WTC11 (cell line): ENCODE results near the gene PRPF6. TPM values are rescaled to one million over a fixed set of nuclear protein-coding genes. Genes with fewer than 3 reads are reported as not detected.

Experiments
- ATAC-seq: fragments of 200-7000 bp; cut with Tn5 transposase; 2 replicates; pipeline ENCODE4 v1.10.0; 2021; ENCODE audit warnings: mild to moderate bottlenecking, moderate library complexity
- CTCF ChIA-PET: fragments of 300-600 bp; sonication (Branson Sonifier 250); formaldehyde crosslinking; loops from one replicate; lab custom pipeline; 2021; ENCODE audit warnings: antibody characterized with exemption; lab: Charles Lee
- POLR2A ChIA-PET: fragments of 350-600 bp; sonication (Branson Sonifier 250); formaldehyde crosslinking; loops from one replicate; lab custom pipeline; 2021; ENCODE audit warnings: antibody characterized with exemption; lab: Charles Lee
- DNase-seq: peaks from one replicate; pipeline ENCODE4 v3.0.0; 2021; ENCODE audit warnings: low spot score
- H3K27ac Mint-ChIP-seq: 2 replicates; pipeline ENCODE4 v1.8.0; 2021; ENCODE audit warnings: mixed read lengths
- H3K27me3 Mint-ChIP-seq: 2 replicates; pipeline ENCODE4 v1.8.0; 2021; ENCODE audit warnings: low read depth, mild to moderate bottlenecking, moderate library complexity, mixed read lengths
- H3K36me3 Mint-ChIP-seq: 2 replicates; pipeline ENCODE4 v1.8.0; 2021; ENCODE audit warnings: mixed read lengths
- H3K4me1 Mint-ChIP-seq: 2 replicates; pipeline ENCODE4 v1.8.0; 2022; ENCODE audit warnings: mixed read lengths
- H3K4me3 Mint-ChIP-seq: 2 replicates; pipeline ENCODE4 v1.8.0; 2021; ENCODE audit warnings: mild to moderate bottlenecking, moderate library complexity, mixed read lengths
- H3K9me3 Mint-ChIP-seq: 2 replicates; pipeline ENCODE4 v1.8.0; 2021; ENCODE audit warnings: mixed read lengths
- ARID4B ChIP-seq: sonication (generic); formaldehyde crosslinking; IDR thresholded peaks from 2 replicates; pipeline ENCODE4 v1.8.0; 2023; ENCODE audit warnings: missing genetic modification reagents, mild to moderate bottlenecking, borderline replicate concordance
- ERG ChIP-seq: fragments of 250-450 bp; sonication (Bioruptor Pico); IDR thresholded peaks from 2 replicates; pipeline ENCODE4 v1.8.0; 2021; ENCODE audit warnings: mild to moderate bottlenecking
- MYBL2 ChIP-seq: sonication (generic); formaldehyde crosslinking; IDR thresholded peaks from 2 replicates; pipeline ENCODE4 v1.8.1; 2023; ENCODE audit warnings: mild to moderate bottlenecking, moderate library complexity, missing genetic modification reagents
- RELA ChIP-seq: sonication (generic); formaldehyde crosslinking; IDR thresholded peaks from 2 replicates; pipeline ENCODE4 v1.8.1; 2022; ENCODE audit warnings: missing genetic modification reagents, mild to moderate bottlenecking, borderline replicate concordance
- TCF7 ChIP-seq: sonication (generic); formaldehyde crosslinking; IDR thresholded peaks from 2 replicates; pipeline ENCODE4 v1.8.0; 2022; ENCODE audit warnings: mild to moderate bottlenecking, low read depth, missing genetic modification reagents, moderate library complexity
- USF1 ChIP-seq: sonication (generic); formaldehyde crosslinking; IDR thresholded peaks from 2 replicates; pipeline ENCODE4 v1.8.0; 2022; ENCODE audit warnings: mild to moderate bottlenecking, missing genetic modification reagents
- ZNF281 ChIP-seq: sonication (generic); formaldehyde crosslinking; IDR thresholded peaks from 2 replicates; pipeline ENCODE4 v1.8.0; 2023; ENCODE audit warnings: mild to moderate bottlenecking, missing genetic modification reagents
- total RNA-seq: library from RNA; stranded (reverse); gene quantifications from 3 replicates; pipeline ENCODE4 v1.2.3, GENCODE V29; 2021
- TF ChIP-seq, protein P1 (sequence below): sonication (generic); formaldehyde crosslinking; IDR thresholded peaks from 2 replicates; pipeline ENCODE4 v1.8.1; 2022; ENCODE audit warnings: low read depth, missing genetic modification reagents, borderline replicate concordance
- TF ChIP-seq, protein P2 (sequence below): sonication (generic); formaldehyde crosslinking; conservative IDR thresholded peaks from 2 replicates; pipeline ENCODE4 v1.8.1; 2023; ENCODE audit warnings: mild to moderate bottlenecking, low read depth, missing genetic modification reagents, moderate library complexity

PRPF6 gene
- total RNA-seq, 1 experiment from 2014 or later: 79.4 TPM

GRCh38 chr20:63945921-63946920 is 34.7 kb upstream of the PRPF6 start:
- peaks cover 11% of the 10 kb centered on the region for H3K36me3 Mint-ChIP-seq
- no peak for DNase-seq
- POLR2A ChIA-PET: no interaction called here
- TF ChIP-seq, protein P1, sequence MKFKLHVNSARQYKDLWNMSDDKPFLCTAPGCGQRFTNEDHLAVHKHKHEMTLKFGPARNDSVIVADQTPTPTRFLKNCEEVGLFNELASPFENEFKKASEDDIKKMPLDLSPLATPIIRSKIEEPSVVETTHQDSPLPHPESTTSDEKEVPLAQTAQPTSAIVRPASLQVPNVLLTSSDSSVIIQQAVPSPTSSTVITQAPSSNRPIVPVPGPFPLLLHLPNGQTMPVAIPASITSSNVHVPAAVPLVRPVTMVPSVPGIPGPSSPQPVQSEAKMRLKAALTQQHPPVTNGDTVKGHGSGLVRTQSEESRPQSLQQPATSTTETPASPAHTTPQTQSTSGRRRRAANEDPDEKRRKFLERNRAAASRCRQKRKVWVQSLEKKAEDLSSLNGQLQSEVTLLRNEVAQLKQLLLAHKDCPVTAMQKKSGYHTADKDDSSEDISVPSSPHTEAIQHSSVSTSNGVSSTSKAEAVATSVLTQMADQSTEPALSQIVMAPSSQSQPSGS (CRISPR knock-in tag): no peak
- TF ChIP-seq USF1 (no peak), ARID4B (CRISPR knock-in tag) (no peak), ERG (no peak), ZNF281 (no peak), TCF7 (CRISPR knock-in tag) (no peak), MYBL2 (CRISPR knock-in tag) (no peak), RELA (CRISPR knock-in tag) (no peak)
- TF ChIP-seq, protein P2, sequence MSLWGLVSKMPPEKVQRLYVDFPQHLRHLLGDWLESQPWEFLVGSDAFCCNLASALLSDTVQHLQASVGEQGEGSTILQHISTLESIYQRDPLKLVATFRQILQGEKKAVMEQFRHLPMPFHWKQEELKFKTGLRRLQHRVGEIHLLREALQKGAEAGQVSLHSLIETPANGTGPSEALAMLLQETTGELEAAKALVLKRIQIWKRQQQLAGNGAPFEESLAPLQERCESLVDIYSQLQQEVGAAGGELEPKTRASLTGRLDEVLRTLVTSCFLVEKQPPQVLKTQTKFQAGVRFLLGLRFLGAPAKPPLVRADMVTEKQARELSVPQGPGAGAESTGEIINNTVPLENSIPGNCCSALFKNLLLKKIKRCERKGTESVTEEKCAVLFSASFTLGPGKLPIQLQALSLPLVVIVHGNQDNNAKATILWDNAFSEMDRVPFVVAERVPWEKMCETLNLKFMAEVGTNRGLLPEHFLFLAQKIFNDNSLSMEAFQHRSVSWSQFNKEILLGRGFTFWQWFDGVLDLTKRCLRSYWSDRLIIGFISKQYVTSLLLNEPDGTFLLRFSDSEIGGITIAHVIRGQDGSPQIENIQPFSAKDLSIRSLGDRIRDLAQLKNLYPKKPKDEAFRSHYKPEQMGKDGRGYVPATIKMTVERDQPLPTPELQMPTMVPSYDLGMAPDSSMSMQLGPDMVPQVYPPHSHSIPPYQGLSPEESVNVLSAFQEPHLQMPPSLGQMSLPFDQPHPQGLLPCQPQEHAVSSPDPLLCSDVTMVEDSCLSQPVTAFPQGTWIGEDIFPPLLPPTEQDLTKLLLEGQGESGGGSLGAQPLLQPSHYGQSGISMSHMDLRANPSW (CRISPR knock-in tag): no peak
- H3K4me1 Mint-ChIP-seq: peaks cover 20% of the 10 kb centered on the region
- 0 out of 2 replicates have a peak, but pooled peaks cover 3% of the 10 kb centered on the region for H3K9me3 Mint-ChIP-seq
- no peak overlapping the region; the same call in 1 of the 2 replicates for H3K27ac Mint-ChIP-seq
- no peak overlapping the region for H3K4me3 Mint-ChIP-seq
- H3K27me3 Mint-ChIP-seq: no peaks in the 10 kb centered on the region
- no peak for ATAC-seq
- CTCF ChIA-PET: interaction anchor here (0.7 kb wide), 1 partner anchor 12 kb away, joined by 4 read pairs; no protein-coding TSS in a partner anchor
